ENCODE measurements around the gene RHCG. TPM values are rescaled to one million over a fixed set of nuclear protein-coding genes. Genes with fewer than 3 reads are reported as not detected.

RHCG gene
- total RNA-seq, 2 experiments from 2014 or later: not detected

DNA sequence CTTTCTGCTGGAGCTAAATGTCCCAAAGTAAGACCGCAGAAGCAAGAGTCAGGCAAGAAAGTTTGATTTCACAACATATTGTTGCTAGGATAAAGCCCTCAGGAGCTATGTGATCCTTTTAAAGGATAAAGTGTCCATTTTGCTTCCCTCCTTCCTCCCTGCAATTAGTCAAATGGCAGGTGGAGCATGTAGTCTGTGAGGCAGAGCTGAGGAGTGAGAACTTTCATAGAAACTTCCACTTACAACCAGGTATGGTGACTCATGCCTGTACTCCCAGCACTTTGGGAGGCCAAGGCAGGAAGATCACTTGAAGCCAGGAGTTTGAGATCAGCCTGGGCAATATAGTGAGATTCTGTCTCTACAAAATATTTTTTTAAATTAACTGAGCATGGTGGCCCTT lies 25.2 kb upstream of the RHCG start:
- H3K36me3 Mint-ChIP-seq: no peaks in the 10 kb centered on the region
- no peak overlapping the region for H3K27ac Mint-ChIP-seq
- no peaks in the 10 kb centered on the region for H3K4me1 Mint-ChIP-seq
- H3K9me3 Mint-ChIP-seq (ENCODE audit: low read depth): no peaks in the 10 kb centered on the region
- ATAC-seq: no peak
- H3K4me3 Mint-ChIP-seq: no peak overlapping the region
- CTCF ChIA-PET: no interaction called here
- H3K27me3 Mint-ChIP-seq: peaks cover 18% of the 10 kb centered on the region
- no peak for DNase-seq

DNA sequence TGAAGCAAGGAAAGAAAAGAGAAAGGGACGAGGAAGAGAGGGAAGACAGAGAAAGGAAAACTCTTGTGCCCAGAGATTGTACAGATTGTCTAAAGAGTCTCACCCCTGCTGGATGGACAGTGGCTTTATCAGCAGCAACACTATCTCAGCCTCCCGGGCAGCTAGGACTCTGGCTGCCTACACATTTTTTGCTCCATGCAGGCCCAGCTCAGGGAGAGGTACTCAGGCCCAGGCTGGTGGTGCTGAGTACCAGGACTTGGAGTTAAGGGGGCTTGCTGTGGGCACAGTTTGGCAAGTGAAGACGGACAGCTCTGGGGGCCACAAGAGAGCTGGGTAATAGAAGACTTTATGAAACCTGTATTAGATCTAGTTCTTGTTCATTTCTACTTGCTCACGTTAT lies 19.1 kb upstream of the RHCG start:
- no peaks in the 10 kb centered on the region for H3K9me3 Mint-ChIP-seq (ENCODE audit: low read depth)
- H3K36me3 Mint-ChIP-seq: no peaks in the 10 kb centered on the region
- H3K4me3 Mint-ChIP-seq: no peak overlapping the region
- DNase-seq (no peak), ATAC-seq (no peak)
- no peaks in the 10 kb centered on the region for H3K4me1 Mint-ChIP-seq
- peaks cover 38% of the 10 kb centered on the region for H3K27me3 Mint-ChIP-seq
- H3K27ac Mint-ChIP-seq: no peak overlapping the region
- CTCF ChIA-PET: no interaction called here

DNA sequence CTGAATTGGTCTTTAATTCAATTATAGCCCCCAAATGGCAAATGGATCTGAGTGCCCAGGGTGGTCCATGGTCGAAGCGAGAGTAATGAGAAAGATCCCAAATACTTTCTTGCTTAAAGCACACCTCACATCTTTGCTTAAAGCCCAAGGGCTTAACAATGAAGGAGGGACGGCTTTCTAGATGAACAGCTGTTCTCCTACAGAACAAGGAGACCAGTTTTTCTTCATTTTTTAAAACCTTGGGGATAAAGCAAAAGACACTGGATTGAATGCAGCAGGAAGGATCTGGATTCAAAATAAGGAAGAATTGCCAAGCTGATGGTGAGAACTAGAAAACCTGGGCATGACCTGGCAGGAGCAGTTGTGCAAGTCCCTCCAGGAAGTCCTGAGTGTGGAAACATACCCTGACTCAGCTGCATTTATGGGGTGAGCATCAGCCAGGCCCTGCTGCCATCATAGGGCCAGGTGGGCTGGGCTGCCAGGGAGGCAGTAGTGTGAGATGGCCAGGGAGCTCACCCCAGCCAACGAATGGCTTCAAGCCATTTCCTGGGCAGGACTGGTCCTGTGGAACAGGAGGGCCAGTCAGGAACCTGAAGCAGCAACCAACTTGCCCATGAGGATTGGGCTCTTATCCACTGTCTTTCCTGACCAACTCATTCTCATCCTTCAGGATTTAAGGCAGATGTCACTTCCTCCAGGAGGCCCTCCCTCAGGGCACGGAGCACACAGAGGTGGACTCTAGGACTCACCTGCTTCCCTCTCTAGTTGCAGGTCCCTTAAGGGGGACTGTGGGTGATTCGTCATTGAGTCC lies 18.4 kb upstream of the RHCG start:
- no peaks in the 10 kb centered on the region for H3K9me3 Mint-ChIP-seq (ENCODE audit: low read depth)
- no peak overlapping the region for H3K27ac Mint-ChIP-seq
- peaks cover 41% of the 10 kb centered on the region for H3K27me3 Mint-ChIP-seq
- DNase-seq: no peak
- no peaks in the 10 kb centered on the region for H3K4me1 Mint-ChIP-seq
- no peak overlapping the region for H3K4me3 Mint-ChIP-seq
- ATAC-seq: no peak
- H3K36me3 Mint-ChIP-seq: no peaks in the 10 kb centered on the region
- CTCF ChIA-PET: interaction anchor here (1.0 to 1.2 kb wide), 2 partner anchors 15 to 19 kb away, joined by 3 to 4 read pairs; no protein-coding TSS in a partner anchor

DNA sequence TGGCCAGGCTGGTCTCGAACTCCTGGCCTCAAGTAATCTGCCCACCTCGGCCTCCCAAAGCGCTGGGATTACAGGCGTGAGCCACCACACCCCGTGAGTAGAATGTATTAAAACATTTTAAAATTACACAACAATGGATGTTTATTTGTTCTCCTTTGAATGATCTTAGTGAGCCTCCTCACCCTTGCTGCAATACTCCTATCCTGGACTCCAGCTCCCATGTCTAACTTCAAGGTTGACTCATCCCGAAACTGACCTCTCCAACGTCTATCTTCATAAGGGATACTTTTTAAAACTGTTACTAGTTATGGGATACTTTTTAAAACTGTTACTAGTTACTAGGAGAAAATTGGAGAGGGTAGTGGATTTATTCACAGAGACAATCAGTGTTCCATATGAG lies 17.8 kb upstream of the RHCG start:
- DNase-seq: peak; percentile 18
- Mint-ChIP-seq H3K4me3 (no peak overlapping the region), H3K9me3 (ENCODE audit: low read depth) (no peaks in the 10 kb centered on the region), H3K4me1 (no peaks in the 10 kb centered on the region), H3K36me3 (no peaks in the 10 kb centered on the region), H3K27ac (no peak overlapping the region), H3K27me3 (peaks cover 39% of the 10 kb centered on the region)
- CTCF ChIA-PET: interaction anchor here (1.0 to 1.2 kb wide), 2 partner anchors 14 to 20 kb away, joined by 3 to 4 read pairs; no protein-coding TSS in a partner anchor
- ATAC-seq: no peak

DNA sequence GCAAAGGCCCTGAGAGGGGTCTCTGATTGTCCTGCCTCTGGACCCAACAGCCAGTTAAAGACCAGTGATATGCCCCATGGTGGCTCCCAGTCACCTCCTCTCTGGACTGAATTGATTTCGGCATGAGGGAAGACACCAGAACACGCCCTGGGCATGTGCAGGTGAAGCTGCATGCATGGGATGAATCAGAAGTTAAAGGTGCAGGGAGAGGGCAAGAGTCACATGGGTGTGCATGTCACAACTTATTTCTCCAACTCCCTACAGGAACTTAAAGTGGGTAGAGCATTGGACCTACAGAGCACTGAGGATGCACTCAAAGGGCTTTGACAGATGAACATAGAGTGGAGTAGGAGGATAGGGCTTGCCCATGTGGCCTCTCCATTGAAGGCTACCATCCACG lies 16.9 kb upstream of the RHCG start:
- no peaks in the 10 kb centered on the region for H3K4me1 Mint-ChIP-seq
- H3K9me3 Mint-ChIP-seq (ENCODE audit: low read depth): no peaks in the 10 kb centered on the region
- H3K27ac Mint-ChIP-seq: no peak overlapping the region
- H3K27me3 Mint-ChIP-seq: peaks cover 39% of the 10 kb centered on the region
- H3K36me3 Mint-ChIP-seq: no peaks in the 10 kb centered on the region
- peak; percentile 31 for DNase-seq
- CTCF ChIA-PET: interaction anchor here (2.3 kb wide), 1 partner anchor 13 kb away, joined by 6 read pairs; no protein-coding TSS in a partner anchor
- H3K4me3 Mint-ChIP-seq: no peak overlapping the region
- ATAC-seq: no peak

DNA sequence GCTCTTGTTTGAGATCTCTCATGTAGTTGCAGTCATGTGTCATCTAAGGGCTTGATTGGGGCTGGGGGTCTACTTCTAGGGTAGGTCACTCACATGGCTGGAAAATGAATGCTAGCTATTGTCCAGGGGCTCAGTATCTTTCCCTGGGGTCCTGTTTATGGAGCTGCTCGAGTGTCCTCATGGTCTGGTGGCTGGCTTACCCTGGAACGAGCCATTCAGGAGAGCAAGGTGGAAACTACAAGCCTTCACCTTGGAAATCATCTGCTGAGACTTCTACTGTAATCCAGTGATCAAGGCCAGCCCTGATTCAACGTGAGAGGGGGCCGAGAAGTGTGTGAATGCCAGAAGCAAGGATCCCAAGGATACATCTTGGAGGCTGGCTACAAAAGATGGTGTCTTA lies 16.2 kb upstream of the RHCG start:
- no peak overlapping the region for H3K4me3 Mint-ChIP-seq
- no peaks in the 10 kb centered on the region for H3K9me3 Mint-ChIP-seq (ENCODE audit: low read depth)
- H3K4me1 Mint-ChIP-seq: no peaks in the 10 kb centered on the region
- H3K27ac Mint-ChIP-seq: no peak overlapping the region
- ATAC-seq: no peak
- peaks cover 39% of the 10 kb centered on the region for H3K27me3 Mint-ChIP-seq
- DNase-seq: peak; percentile 34
- no peaks in the 10 kb centered on the region for H3K36me3 Mint-ChIP-seq
- CTCF ChIA-PET: interaction anchor here (2.3 kb wide), 1 partner anchor 12 kb away, joined by 6 read pairs; no protein-coding TSS in a partner anchor

DNA sequence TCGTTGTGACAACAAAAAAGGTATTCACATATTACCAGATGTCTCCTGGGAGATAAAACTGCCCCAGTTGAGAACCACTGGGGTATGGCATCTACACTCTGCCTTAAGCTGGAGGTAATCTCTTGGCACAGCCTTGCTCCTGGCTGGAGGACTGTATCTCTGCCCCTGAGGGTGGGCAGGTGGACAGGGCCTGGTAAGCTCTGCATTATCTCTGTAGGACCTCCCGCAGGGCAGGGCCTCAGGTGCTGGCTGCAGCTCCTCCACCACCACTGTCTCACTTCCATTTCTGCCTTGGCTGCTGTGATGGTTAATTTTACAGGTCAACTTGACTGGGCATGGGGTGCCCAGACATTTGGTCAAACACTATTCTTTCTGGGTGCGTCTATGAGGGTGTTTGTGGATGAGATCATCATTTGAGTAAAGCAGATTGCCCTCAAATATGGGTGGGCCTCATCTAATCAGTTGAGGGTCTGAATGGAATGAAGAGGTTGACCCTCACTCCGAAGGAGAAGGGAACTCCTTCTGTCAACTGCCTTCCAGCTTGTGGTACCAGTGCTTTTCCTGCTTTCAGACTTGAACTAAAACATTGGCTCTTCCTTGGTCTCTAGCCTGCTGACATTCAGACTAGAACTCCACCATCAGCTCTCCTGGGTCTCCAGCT lies 9.8 kb upstream of the RHCG start:
- DNase-seq (no peak), ATAC-seq (no peak)

DNA sequence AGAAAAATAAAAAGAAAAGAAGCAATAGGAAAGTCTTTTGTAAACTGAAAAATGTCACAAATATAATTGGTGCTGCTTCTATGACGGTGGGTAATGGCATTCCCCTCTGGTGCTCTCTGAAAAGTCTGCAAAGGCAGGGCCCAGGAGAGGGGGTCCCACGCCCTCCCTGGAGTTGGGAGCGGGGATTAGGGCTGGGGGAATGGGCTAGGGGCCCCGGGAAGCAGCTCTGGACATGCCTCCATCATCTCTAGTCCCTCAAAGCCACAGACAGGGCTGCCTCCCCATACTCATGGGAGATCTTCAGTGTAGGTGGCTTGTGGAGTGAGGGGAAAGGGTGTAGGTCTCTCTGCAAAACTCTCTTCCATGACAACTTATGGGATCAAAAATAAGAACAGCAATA lies 7.8 kb upstream of the RHCG start:
- ATAC-seq: no peak
- peaks cover 3% of the 10 kb centered on the region for H3K4me1 Mint-ChIP-seq
- CTCF ChIA-PET: no interaction called here

More for the DNA sequence above, 9.8 kb upstream of the RHCG start:
- Mint-ChIP-seq H3K27me3 (peaks cover 20% of the 10 kb centered on the region), H3K36me3 (no peaks in the 10 kb centered on the region), H3K4me3 (no peak overlapping the region), H3K9me3 (ENCODE audit: low read depth) (no peaks in the 10 kb centered on the region), H3K4me1 (no peaks in the 10 kb centered on the region), H3K27ac (no peak overlapping the region)
- CTCF ChIA-PET: interaction anchor here (0.6 to 1.3 kb wide), 3 partner anchors 11 to 147 kb away, joined by 3 read pairs; no protein-coding TSS in a partner anchor

DNA sequence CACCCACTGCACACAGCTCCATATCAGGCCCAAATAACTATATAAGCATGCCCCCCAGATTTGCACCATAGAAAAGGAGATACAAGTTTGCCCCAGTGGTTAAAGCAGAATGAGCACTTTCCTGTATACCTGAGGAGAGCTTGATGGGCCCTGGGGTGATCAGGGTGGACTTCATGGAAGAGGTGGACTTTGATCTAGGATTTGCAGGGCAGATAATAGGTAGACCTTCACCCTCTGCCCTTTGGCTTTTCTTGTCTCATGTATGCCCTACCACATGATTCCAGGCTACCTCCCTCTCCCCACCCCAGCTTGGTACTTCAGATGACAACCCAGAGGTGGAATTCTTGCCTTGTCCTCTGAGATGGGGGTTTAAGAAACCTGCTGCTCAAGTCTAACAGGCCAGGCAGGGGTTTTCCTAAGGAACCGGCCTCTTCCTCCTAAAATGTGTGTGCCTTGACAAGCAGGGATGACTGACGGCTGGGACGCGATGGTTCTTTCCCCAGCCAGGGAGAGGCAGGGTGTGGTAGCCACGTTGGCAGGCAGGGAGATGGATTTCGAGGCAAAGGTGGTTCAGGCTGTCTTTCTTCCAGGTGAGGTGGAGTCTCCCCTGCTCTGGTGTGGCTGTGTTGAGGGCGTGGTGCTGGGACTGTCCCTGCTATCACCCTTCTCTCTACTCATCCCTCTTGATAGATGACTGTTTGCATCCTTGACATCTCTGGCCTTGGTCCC lies 6.6 kb upstream of the RHCG start:
- DNase-seq (no peak), ATAC-seq (no peak)
- Mint-ChIP-seq H3K4me3 (no peak overlapping the region), H3K27ac (no peak overlapping the region), H3K36me3 (no peaks in the 10 kb centered on the region), H3K27me3 (peaks cover 29% of the 10 kb centered on the region), H3K9me3 (ENCODE audit: low read depth) (no peaks in the 10 kb centered on the region), H3K4me1 (peaks cover 3% of the 10 kb centered on the region)
- CTCF ChIA-PET: interaction anchor here (1.2 kb wide), 1 partner anchor 145 kb away, joined by 7 read pairs; no protein-coding TSS in a partner anchor

More for the DNA sequence above, 7.8 kb upstream of the RHCG start:
- Mint-ChIP-seq H3K27ac (no peak overlapping the region), H3K9me3 (ENCODE audit: low read depth) (no peaks in the 10 kb centered on the region), H3K4me3 (no peak overlapping the region), H3K36me3 (no peaks in the 10 kb centered on the region), H3K27me3 (peaks cover 18% of the 10 kb centered on the region)
- DNase-seq: no peak

DNA sequence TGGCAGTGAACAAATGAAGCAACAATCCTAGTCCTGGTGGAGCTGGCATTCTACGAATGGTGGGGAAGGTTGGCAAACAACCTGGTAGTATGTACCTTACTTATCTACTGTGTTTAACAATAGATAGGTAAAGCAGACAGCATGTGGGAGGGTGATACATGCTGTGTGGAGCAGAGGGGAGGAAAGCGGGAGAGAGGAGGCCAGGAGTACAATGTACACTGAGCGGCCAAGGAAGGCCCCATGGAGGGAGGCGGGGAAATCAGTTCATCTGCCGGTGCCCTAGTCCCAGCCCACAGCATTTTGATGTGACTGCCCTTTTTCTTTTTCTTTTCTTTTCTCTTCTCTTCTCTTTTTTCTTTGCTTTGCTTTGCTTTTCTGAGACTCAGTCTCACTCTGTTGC lies 5.3 kb upstream of the RHCG start:
- Mint-ChIP-seq H3K27ac (no peak overlapping the region), H3K36me3 (no peaks in the 10 kb centered on the region), H3K27me3 (peaks cover 39% of the 10 kb centered on the region), H3K9me3 (ENCODE audit: low read depth) (no peaks in the 10 kb centered on the region), H3K4me3 (no peak overlapping the region), H3K4me1 (peaks cover 5% of the 10 kb centered on the region)
- ATAC-seq (no peak), DNase-seq (no peak)
- CTCF ChIA-PET: interaction anchor here (2.1 kb wide), 1 partner anchor 10 kb away, joined by 6 read pairs; no protein-coding TSS in a partner anchor

DNA sequence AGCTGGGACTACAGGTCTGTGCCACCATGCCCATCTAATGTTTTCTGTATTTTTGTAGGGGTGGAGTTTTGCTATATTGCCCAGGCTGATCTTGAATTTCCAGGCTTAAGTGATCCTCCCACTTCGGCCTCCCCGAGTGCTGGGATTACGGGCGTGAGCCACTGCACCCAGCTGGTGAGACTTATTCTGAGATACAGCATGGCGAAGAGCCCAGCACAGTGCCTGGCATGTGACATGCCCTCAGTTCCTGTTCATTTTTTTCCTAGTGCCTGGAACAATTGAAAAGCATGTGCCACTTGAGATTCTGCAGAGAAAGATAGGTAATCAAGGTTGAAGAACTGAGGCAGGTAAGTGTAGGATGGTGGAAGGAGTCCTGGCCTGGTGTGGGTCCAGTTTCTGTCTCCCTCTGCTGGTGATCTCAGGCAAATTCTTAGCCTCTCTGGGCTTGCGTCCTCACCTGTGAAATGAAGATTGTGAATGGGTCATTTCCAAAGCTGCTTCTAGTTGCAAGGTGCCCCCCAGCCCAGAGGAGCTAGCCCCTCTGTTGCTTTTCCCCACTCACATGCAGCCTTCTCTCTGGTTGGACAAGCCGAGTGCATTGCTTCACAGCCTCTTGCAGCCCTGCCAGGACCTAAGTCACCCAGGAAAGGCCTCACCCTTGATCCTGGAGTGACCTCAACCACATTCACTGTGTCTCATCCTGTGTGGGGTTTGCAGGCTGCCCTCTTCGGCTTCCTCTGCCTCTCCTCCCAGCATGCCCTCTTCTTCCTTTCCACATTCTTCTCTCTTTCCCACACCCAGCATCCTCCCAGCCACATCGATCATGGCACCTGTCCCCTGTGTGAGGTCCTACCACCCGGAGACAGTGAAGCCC lies 4.3 kb upstream of the RHCG start:
- no peaks in the 10 kb centered on the region for H3K9me3 Mint-ChIP-seq (ENCODE audit: low read depth)
- CTCF ChIA-PET: interaction anchor here (0.8 to 2.1 kb wide), 3 partner anchors 11 to 141 kb away, joined by 4 to 6 read pairs (median 4); no protein-coding TSS in a partner anchor
- H3K36me3 Mint-ChIP-seq: no peaks in the 10 kb centered on the region
- H3K4me1 Mint-ChIP-seq: peaks cover 11% of the 10 kb centered on the region
- H3K27me3 Mint-ChIP-seq: peaks cover 48% of the 10 kb centered on the region
- no peak overlapping the region for H3K27ac Mint-ChIP-seq
- DNase-seq: no peak
- no peak overlapping the region for H3K4me3 Mint-ChIP-seq
- ATAC-seq: no peak

DNA sequence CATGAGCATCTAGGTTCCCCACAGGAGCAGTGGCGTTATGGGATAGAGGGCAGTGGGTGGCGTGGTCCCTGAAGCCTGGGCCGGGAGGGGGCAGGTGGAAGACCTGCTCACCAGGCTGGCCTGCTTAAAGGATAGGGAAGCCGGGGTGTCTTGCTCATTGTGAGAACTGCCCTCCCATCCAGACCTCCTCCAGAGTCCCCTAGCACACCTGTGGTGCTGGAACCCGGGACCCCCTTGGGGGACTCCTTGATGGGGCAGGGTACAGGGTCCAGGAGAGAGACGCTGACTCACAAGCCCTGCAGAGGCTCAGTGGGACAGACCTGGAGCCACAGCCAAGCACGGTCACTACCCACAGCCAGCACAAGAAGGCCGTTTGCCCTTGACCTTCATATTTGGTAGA lies 2.8 kb upstream of the RHCG start:
- no peak for ATAC-seq
- Mint-ChIP-seq H3K36me3 (no peaks in the 10 kb centered on the region), H3K27me3 (peaks cover 54% of the 10 kb centered on the region), H3K27ac (no peak overlapping the region), H3K4me3 (no peak overlapping the region), H3K4me1 (peaks cover 13% of the 10 kb centered on the region), H3K9me3 (ENCODE audit: low read depth) (no peaks in the 10 kb centered on the region)
- CTCF ChIA-PET: no interaction called here
- DNase-seq: no peak

DNA sequence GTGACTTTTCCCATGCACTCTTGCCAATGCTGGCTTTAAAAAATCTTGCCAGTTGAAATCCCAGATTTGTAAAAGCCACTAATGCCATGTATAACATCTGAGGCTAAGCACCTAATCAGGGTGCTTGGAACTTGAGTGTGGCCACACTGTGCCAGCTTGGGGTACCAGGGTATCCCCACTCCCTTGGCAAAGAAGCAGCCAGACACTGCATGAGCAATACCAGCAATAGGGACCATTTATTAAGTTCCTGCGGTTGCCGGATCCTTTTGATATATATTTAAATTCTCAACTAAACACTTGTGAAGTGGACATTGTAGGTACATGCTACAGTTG lies 2.2 kb upstream of the RHCG start:
- H3K4me3 Mint-ChIP-seq: no peak overlapping the region
- ATAC-seq: no peak
- DNase-seq: no peak
- H3K27ac Mint-ChIP-seq: no peak overlapping the region
- H3K27me3 Mint-ChIP-seq: peaks cover 60% of the 10 kb centered on the region
- no peaks in the 10 kb centered on the region for H3K36me3 Mint-ChIP-seq
- H3K9me3 Mint-ChIP-seq (ENCODE audit: low read depth): no peaks in the 10 kb centered on the region
- CTCF ChIA-PET: no interaction called here
- peaks cover 13% of the 10 kb centered on the region for H3K4me1 Mint-ChIP-seq
